ENCODE results near the gene AKAP13.

DNA sequence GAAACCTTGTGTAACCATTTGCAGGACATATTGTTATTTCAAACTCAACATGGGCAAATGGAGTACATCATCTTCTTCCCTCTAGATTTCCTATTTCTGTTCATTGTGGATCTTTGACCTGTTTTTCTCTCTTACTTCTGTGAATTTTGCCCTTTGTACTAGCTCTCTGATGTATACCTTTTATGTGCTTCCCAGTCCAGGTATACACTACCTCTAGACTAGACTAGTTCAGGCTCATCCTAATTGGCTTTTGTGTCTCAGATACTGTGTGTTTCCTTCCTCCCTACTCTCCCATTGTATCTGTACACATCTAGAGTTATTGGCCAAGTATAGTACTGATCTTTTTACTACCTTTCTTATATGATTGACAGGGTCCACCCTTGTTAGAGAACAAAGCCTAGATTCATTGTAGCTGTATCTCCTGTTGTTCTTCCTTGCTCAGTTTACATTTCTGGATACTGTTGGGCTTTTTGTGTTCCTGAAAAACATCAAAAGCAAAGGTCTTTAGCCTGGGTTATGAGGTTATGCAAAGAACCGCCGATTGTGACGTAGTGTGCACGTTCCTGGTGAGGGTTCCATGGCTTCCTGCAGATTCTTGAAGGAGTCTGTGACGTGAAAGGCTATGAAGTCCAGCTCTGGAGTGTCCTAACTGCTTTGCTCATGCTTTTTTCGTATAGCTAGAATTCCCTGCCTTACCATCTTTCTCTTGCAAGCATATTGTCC is 247.0 kb downstream of the AKAP13 start:
- TF ChIP-seq, protein P1, sequence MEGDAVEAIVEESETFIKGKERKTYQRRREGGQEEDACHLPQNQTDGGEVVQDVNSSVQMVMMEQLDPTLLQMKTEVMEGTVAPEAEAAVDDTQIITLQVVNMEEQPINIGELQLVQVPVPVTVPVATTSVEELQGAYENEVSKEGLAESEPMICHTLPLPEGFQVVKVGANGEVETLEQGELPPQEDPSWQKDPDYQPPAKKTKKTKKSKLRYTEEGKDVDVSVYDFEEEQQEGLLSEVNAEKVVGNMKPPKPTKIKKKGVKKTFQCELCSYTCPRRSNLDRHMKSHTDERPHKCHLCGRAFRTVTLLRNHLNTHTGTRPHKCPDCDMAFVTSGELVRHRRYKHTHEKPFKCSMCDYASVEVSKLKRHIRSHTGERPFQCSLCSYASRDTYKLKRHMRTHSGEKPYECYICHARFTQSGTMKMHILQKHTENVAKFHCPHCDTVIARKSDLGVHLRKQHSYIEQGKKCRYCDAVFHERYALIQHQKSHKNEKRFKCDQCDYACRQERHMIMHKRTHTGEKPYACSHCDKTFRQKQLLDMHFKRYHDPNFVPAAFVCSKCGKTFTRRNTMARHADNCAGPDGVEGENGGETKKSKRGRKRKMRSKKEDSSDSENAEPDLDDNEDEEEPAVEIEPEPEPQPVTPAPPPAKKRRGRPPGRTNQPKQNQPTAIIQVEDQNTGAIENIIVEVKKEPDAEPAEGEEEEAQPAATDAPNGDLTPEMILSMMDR (IDR thresholded peaks at IDR 0.05): no peak
- TF ChIP-seq ZFX (IDR thresholded peaks at IDR 0.05; ENCODE audit: borderline replicate concordance): no peak

Measured in 22Rv1 (cell line).